ENCODE measurements around the gene AP5S1. TPM values are rescaled to one million over a fixed set of nuclear protein-coding genes. Genes with fewer than 3 reads are reported as not detected.

AP5S1 gene
- total and polyA plus RNA-seq, 2 of the 13 experiments (the other 11 are each of a cell fraction or from before 2014, with no cell fraction given) = 7.9 to 23.2 TPM

GRCh38 chr20:3861191-3861590, 40.8 kb downstream of the AP5S1 start:
- ChIA-PET POLR2A (no interaction called here), CTCF (ENCODE audit: low intra/inter-chr PET ratio, low total read pairs) (no interaction called here)
- FAIRE-seq (no peak), ATAC-seq (no peak), DNase-seq (ENCODE audit: low spot score) (no peak)
- H3K4me3 ChIP-seq (replicated peaks in 1 of 3; ENCODE audit: insufficient read depth in 1 of 3, low read depth in 2 of 3, low read length in 3 of 3) = no peak overlapping the region
- peaks cover 8% of the 10 kb centered on the region; the same call in 1 of the 2 replicates for H3K4me1 ChIP-seq (ENCODE audit: insufficient read depth, low read length)
- no peaks in the 10 kb centered on the region for H3K9me3 ChIP-seq (ENCODE audit: low read length)
- no peak overlapping the region for H2AFZ ChIP-seq (ENCODE audit: low read length)
- H3K9ac ChIP-seq (ENCODE audit: insufficient read depth, low read depth, low read length) = no peak overlapping the region
- H3K27ac ChIP-seq (ENCODE audit: extremely low read length, insufficient read depth, low read length) = no peak overlapping the region
- no peaks in the 10 kb centered on the region for H4K20me1 ChIP-seq (ENCODE audit: insufficient read depth, low read length)
- no peak for TF ChIP-seq ATF2 (CRISPR knock-in tag; IDR thresholded peaks at IDR 0.05)
- TF ChIP-seq HIVEP1 (CRISPR knock-in tag; IDR thresholded peaks at IDR 0.05) = no peak
- no peak for TF ChIP-seq ZNF296 (CRISPR knock-in tag; conservative IDR thresholded peaks at IDR 0.05)
- no peak for TF ChIP-seq MEIS2 (CRISPR knock-in tag; IDR thresholded peaks at IDR 0.05)
- no peak for TF ChIP-seq ZSCAN29 (CRISPR knock-in tag; conservative IDR thresholded peaks at IDR 0.05)
- TF ChIP-seq HOXA9 (CRISPR knock-in tag; IDR thresholded peaks at IDR 0.05; ENCODE audit: borderline replicate concordance) = no peak
- TF ChIP-seq TRIM22 (IDR thresholded peaks at IDR 0.05) = no peak
- TF ChIP-seq ZNF780A (CRISPR knock-in tag; IDR thresholded peaks at IDR 0.05) = no peak
- TF ChIP-seq ZNF275 (CRISPR knock-in tag; IDR thresholded peaks at IDR 0.05; ENCODE audit: borderline replicate concordance) = no peak
- TF ChIP-seq SCMH1 (CRISPR knock-in tag; IDR thresholded peaks at IDR 0.05; ENCODE audit: borderline replicate concordance) = no peak
- no peak for TF ChIP-seq BCL6 (CRISPR knock-in tag; IDR thresholded peaks at IDR 0.05)
- no peak for TF ChIP-seq MXD1 (CRISPR knock-in tag; IDR thresholded peaks at IDR 0.05)
- no peak for TF ChIP-seq ZBTB33 (CRISPR knock-in tag; IDR thresholded peaks at IDR 0.05)
- no peak for TF ChIP-seq JUND (CRISPR knock-in tag; IDR thresholded peaks at IDR 0.05)
- no peak for TF ChIP-seq KDM5B (CRISPR knock-in tag; IDR thresholded peaks at IDR 0.05; ENCODE audit: borderline replicate concordance)
- intact Hi-C loops (cut with micrococcal nuclease; ENCODE audit: unreplicated experiment) (no loop called here), in situ Hi-C loops (cut with HindIII; ENCODE audit: extremely low pct_ligation_motif_present, low pct_unique_long_range_greater_than_20kb) (no loop called here)
- BruUV-seq (replicated peaks) = no TSS peak
- H3K79me2 ChIP-seq (ENCODE audit: insufficient read depth, low read length) = no peaks in the 10 kb centered on the region
- no peaks in the 10 kb centered on the region for H3K27me3 ChIP-seq (ENCODE audit: control insufficient read depth in 1 of 2, insufficient read depth in 2 of 2, low read length in 2 of 2)
- peaks cover 61 to 76% of the 10 kb centered on the region in 2 experiments for H3K36me3 ChIP-seq (replicated peaks in 1 of 2; ENCODE audit: control insufficient read depth in 1 of 2, insufficient read depth in 2 of 2, low read length in 2 of 2)
- no peak overlapping the region for H3K4me2 ChIP-seq (ENCODE audit: low read depth, low read length)
- 97% methylated on average over 7 of the region's 7 CpGs for WGBS (ENCODE audit: low lambda C conversion rate)

Measured in HepG2 (cell line).